PC-9 (cell line): ENCODE results near the gene DBP. TPM values are rescaled to one million over a fixed set of nuclear protein-coding genes. Genes with fewer than 3 reads are reported as not detected.

Experiments used
- BruUV-seq: library from RNA; stranded (reverse); fragments of 400-500 nt; replicated peaks from 2 replicates; lab custom pipeline; 2021; lab: Mats Ljungman, UMichigan
- CTCF ChIA-PET: fragments of 300-600 bp; sonication (Branson Sonifier 250); formaldehyde crosslinking; loops from one replicate; lab custom pipeline; 2022; ENCODE audit warnings: antibody characterized with exemption; lab: Charles Lee
- POLR2A ChIA-PET: fragments of 300-600 bp; sonication (Branson Sonifier 250); formaldehyde crosslinking; loops from one replicate; lab custom pipeline; 2022; ENCODE audit warnings: antibody characterized with exemption; ENCODE audit not compliant: unreplicated experiment; lab: Charles Lee
- DNase-seq, 2 experiments: peaks; one replicate each; pipeline versions ENCODE4 v3.0.0 to v3.0.0-alpha.2; 2015 to 2022; ENCODE audit warnings: mixed read lengths in 1 of 2
- H2AFZ ChIP-seq: fragments of 200-600 bp; sonication (generic); 2 replicates; pipeline ENCODE4 v1.8.1; 2017; ENCODE audit warnings: antibody characterized with exemption
- H3F3A ChIP-seq: fragments of 200-600 bp; sonication (generic); 2 replicates; pipeline ENCODE4 v1.8.1; 2017; ENCODE audit warnings: antibody characterized with exemption, mild to moderate bottlenecking, low read depth; ENCODE audit not compliant: insufficient read depth
- H3K27ac ChIP-seq: fragments of 200-600 bp; sonication (generic); 2 replicates; pipeline ENCODE4 v1.6.1; 2016; ENCODE audit warnings: mixed run types
- H3K27me3 ChIP-seq: fragments of 200-600 bp; sonication (generic); 2 replicates; pipeline ENCODE4 v1.6.1; 2016; ENCODE audit warnings: low read depth, mixed run types; ENCODE audit not compliant: insufficient read depth
- H3K36me3 ChIP-seq: fragments of 200-600 bp; sonication (generic); 2 replicates; pipeline ENCODE4 v1.6.1; 2016; ENCODE audit warnings: low read depth, mixed run types
- H3K4me1 ChIP-seq: fragments of 200-600 bp; sonication (generic); replicated peaks from 2 replicates; pipeline ENCODE4 v1.6.1; 2016; ENCODE audit warnings: mixed run types; ENCODE audit not compliant: insufficient read depth
- H3K4me2 ChIP-seq: fragments of 200-600 bp; sonication (generic); 2 replicates; pipeline ENCODE4 v1.6.1; 2017; ENCODE audit warnings: mixed run types
- H3K4me3 ChIP-seq: fragments of 200-600 bp; sonication (generic); 2 replicates; pipeline ENCODE4 v1.6.1; 2016; ENCODE audit warnings: mixed run types
- H3K79me2 ChIP-seq: fragments of 200-600 bp; sonication (generic); 2 replicates; pipeline ENCODE4 v1.6.1; 2017; ENCODE audit warnings: low read depth, mixed run types
- H3K9me2 ChIP-seq: fragments of 200-600 bp; sonication (generic); 2 replicates; pipeline ENCODE4 v1.8.1; 2017; ENCODE audit warnings: mild to moderate bottlenecking; ENCODE audit not compliant: insufficient read depth
- H3K9me3 ChIP-seq: fragments of 200-600 bp; sonication (generic); 2 replicates; pipeline ENCODE4 v1.8.1; 2016; ENCODE audit warnings: low read depth; ENCODE audit not compliant: insufficient read depth
- H4K20me1 ChIP-seq: fragments of 200-600 bp; sonication (generic); 2 replicates; pipeline ENCODE4 v1.8.1; 2017; ENCODE audit not compliant: insufficient read depth
- CTCF ChIP-seq: fragments of 200-600 bp; sonication (generic); conservative IDR thresholded peaks from 2 replicates; pipeline ENCODE4 v1.6.1; 2017; ENCODE audit warnings: mixed run types, antibody characterized with exemption, mild to moderate bottlenecking, moderate library complexity
- EZH2 ChIP-seq: fragments of 200-600 bp; sonication (generic); IDR thresholded peaks from 2 replicates; pipeline ENCODE4 v1.8.0; 2017; ENCODE audit warnings: antibody characterized with exemption, low read depth
- intact Hi-C: fragments of 100-400 bp; cut with micrococcal nuclease; formaldehyde crosslinking; loops from one replicate; pipeline ENCODE4 v1.10.0; 2022; ENCODE audit not compliant: unreplicated experiment
- total RNA-seq: library from RNA; stranded (reverse); gene quantifications from 2 replicates; pipeline ENCODE4 v1.2.3, GENCODE V29; 2021

Gene DBP
- total RNA-seq, 1 experiment from 2014 or later: 48.2 TPM

- H3K27ac ChIP-seq: peak overlapping the region; percentile 91
- CTCF ChIA-PET: interaction anchor here (1.8 kb wide), 1 partner anchor 25 kb away, joined by 5 read pairs; no protein-coding TSS in a partner anchor
These were observed 23.2 kb downstream of the DBP start for GRCh38 chr19:48613852-48614435.

GRCh38 chr19:48613024-48613851 is 23.9 kb downstream of the DBP start:
- intact Hi-C loops: no loop called here
- Histone ChIP-seq H3K9me2 (no peaks in the 10 kb centered on the region), H3K9me3 (no peaks in the 10 kb centered on the region), H3K27ac (no peak overlapping the region), H2AFZ (no peak overlapping the region), H3K36me3 (peaks cover 31% of the 10 kb centered on the region), H3K4me1 (peaks cover 42% of the 10 kb centered on the region), H3K4me3 (no peak overlapping the region), H3F3A (peaks cover 61% of the 10 kb centered on the region), H3K27me3 (no peaks in the 10 kb centered on the region), H3K79me2 (peaks cover 31% of the 10 kb centered on the region), H4K20me1 (peaks cover 32% of the 10 kb centered on the region), H3K4me2 (peak overlapping the region; percentile 94; the same call in 1 of the 2 replicates)
- TF ChIP-seq EZH2 (no peak), CTCF (no peak)
- DNase-seq: no peak
- CTCF ChIA-PET: no interaction called here
- no TSS peak for BruUV-seq
- POLR2A ChIA-PET: no interaction called here

More at GRCh38 chr19:48613852-48614435, 23.2 kb downstream of the DBP start:
- no peaks in the 10 kb centered on the region for H3K27me3 ChIP-seq
- H3K4me3 ChIP-seq: peak overlapping the region; percentile 92; the same call in 1 of the 2 replicates
- H3F3A ChIP-seq: peaks cover 68% of the 10 kb centered on the region
- intact Hi-C loops: loop anchor here (2.0 kb wide), 1 partner anchor 25 kb away; no protein-coding TSS in a partner anchor
- BruUV-seq: no TSS peak
- peaks cover 34% of the 10 kb centered on the region for H4K20me1 ChIP-seq
- H3K79me2 ChIP-seq: peaks cover 38% of the 10 kb centered on the region
- no peak for DNase-seq
- H3K36me3 ChIP-seq: peaks cover 35% of the 10 kb centered on the region
- TF ChIP-seq CTCF (no peak), EZH2 (no peak)
- H3K9me2 ChIP-seq: no peaks in the 10 kb centered on the region
- H2AFZ ChIP-seq: no peak overlapping the region
- POLR2A ChIA-PET: no interaction called here
- H3K4me1 ChIP-seq: peaks cover 42% of the 10 kb centered on the region
- H3K4me2 ChIP-seq: peak overlapping the region; percentile 94
- no peaks in the 10 kb centered on the region for H3K9me3 ChIP-seq

GRCh38 chr19:48611872-48612271 is 25.3 kb downstream of the DBP start:
- peaks cover 18% of the 10 kb centered on the region for H3K79me2 ChIP-seq
- no peaks in the 10 kb centered on the region for H3K9me3 ChIP-seq
- no peaks in the 10 kb centered on the region for H3K27me3 ChIP-seq
- H2AFZ ChIP-seq: no peak overlapping the region
- POLR2A ChIA-PET: no interaction called here
- BruUV-seq: no TSS peak
- no peak overlapping the region for H3K27ac ChIP-seq
- DNase-seq: no peak
- no peak for TF ChIP-seq EZH2
- peaks cover 32% of the 10 kb centered on the region for H3K4me1 ChIP-seq
- no peak overlapping the region for H3K4me2 ChIP-seq
- no peak overlapping the region for H3K4me3 ChIP-seq
- intact Hi-C loops: no loop called here
- CTCF ChIA-PET: no interaction called here
- H3K36me3 ChIP-seq: peaks cover 17% of the 10 kb centered on the region; the same call in 1 of the 2 replicates
- H4K20me1 ChIP-seq: peaks cover 18% of the 10 kb centered on the region
- H3K9me2 ChIP-seq: no peaks in the 10 kb centered on the region
- peaks cover 51% of the 10 kb centered on the region for H3F3A ChIP-seq
